ENCODE data around the gene NTSR1. TPM values are rescaled to one million over a fixed set of nuclear protein-coding genes. Genes with fewer than 3 reads are reported as not detected.

The NTSR1 gene
- total and polyA plus RNA-seq, 5 donors, result 0.06 TPM; not detected in 4

DNA sequence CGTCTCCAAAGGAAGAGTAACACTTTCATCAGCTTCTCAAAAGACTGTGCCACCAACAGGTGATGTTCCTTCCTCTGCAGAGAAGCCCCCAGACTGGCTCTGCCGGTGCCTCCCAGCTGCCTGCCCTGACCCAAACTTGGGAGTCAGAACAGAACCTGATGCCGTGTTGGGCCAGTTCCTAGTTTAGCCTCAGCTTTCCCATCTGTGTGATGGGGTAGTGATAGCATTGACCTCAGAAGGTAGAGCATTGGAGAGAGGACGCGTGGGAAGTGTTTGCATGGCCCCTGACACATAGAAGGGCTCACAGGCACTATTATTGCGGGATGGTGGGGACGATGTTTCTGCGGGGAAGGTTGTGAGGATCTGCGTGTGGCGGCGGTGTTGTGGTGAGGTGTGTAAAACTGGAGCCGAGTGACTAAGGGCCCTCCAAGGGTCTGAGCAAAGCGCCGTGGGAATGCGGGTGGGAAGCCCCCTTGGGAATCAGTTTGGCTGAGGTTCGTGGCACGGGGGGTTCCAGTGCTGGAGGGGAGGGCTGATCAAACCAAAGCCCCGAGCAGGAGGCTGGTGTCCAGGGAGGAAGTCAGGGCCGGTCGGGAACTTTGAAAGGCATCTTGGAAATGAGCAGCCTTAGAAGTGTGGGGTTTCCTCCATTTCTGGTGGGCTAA lies 1.7 kb downstream of the NTSR1 start:
- H3K9me3 ChIP-seq (ENCODE audit: control insufficient read depth, low read length), result no peaks in the 10 kb centered on the region
- ATAC-seq (no peak), DNase-seq (peak in 2 of 3 donors; percentile 27 to 30)
- 73% methylated on average over 20 of the region's 20 CpGs for WGBS
- no peak overlapping the region for H3K27ac ChIP-seq (ENCODE audit: low read length)
- H3K27me3 ChIP-seq (ENCODE audit: control insufficient read depth, insufficient read depth), result no peaks in the 10 kb centered on the region
- H3K4me1 ChIP-seq (ENCODE audit: control insufficient read depth, insufficient read depth, low read length), result no peaks in the 10 kb centered on the region
- no peak overlapping the region for H3K4me3 ChIP-seq (ENCODE audit: low read length)
- intact Hi-C loops (cut with DNase I), result no loop called here

GRCh38 chr20:62710886-62711702 lies 2.5 kb downstream of the NTSR1 start:
- intact Hi-C loops (cut with DNase I), result no loop called here
- Histone ChIP-seq H3K4me1 (ENCODE audit: control insufficient read depth, insufficient read depth, low read length) (no peaks in the 10 kb centered on the region), H3K9me3 (ENCODE audit: control insufficient read depth, low read length) (no peaks in the 10 kb centered on the region), H3K27me3 (ENCODE audit: control insufficient read depth, insufficient read depth) (no peaks in the 10 kb centered on the region), H3K4me3 (ENCODE audit: low read length) (no peak overlapping the region), H3K27ac (ENCODE audit: low read length) (no peak overlapping the region)
- DNase-seq (peak in 2 of 3 donors; percentile 42 to 46), ATAC-seq (no peak)
- 56% methylated on average over 23 of the region's 23 CpGs for WGBS

GRCh38 chr20:62711703-62712101 lies 3.1 kb downstream of the NTSR1 start:
- DNase-seq (peak in 2 of 3 donors; percentile 52 to 65), ATAC-seq (peak in 1 of 2 donors; percentile 8)
- Histone ChIP-seq H3K27me3 (ENCODE audit: control insufficient read depth, insufficient read depth) (no peaks in the 10 kb centered on the region), H3K27ac (ENCODE audit: low read length) (no peak overlapping the region), H3K4me1 (ENCODE audit: control insufficient read depth, insufficient read depth, low read length) (no peaks in the 10 kb centered on the region), H3K4me3 (ENCODE audit: low read length) (no peak overlapping the region), H3K9me3 (ENCODE audit: control insufficient read depth, low read length) (no peaks in the 10 kb centered on the region)
- WGBS, result 48% methylated on average over 23 of the region's 23 CpGs
- intact Hi-C loops (cut with DNase I), result no loop called here

GRCh38 chr20:62712606-62713005 lies 4.0 kb downstream of the NTSR1 start:
- H3K9me3 ChIP-seq (ENCODE audit: control insufficient read depth, low read length), result no peaks in the 10 kb centered on the region
- ATAC-seq (no peak), DNase-seq (peak in 2 of 3 donors; percentile 19 to 23)
- H3K27me3 ChIP-seq (ENCODE audit: control insufficient read depth, insufficient read depth), result no peaks in the 10 kb centered on the region
- no peak overlapping the region for H3K27ac ChIP-seq (ENCODE audit: low read length)
- H3K4me1 ChIP-seq (ENCODE audit: control insufficient read depth, insufficient read depth, low read length), result no peaks in the 10 kb centered on the region
- 77% methylated on average over 8 of the region's 8 CpGs for WGBS
- intact Hi-C loops (cut with DNase I), result no loop called here
- H3K4me3 ChIP-seq (ENCODE audit: low read length), result no peak overlapping the region

DNA sequence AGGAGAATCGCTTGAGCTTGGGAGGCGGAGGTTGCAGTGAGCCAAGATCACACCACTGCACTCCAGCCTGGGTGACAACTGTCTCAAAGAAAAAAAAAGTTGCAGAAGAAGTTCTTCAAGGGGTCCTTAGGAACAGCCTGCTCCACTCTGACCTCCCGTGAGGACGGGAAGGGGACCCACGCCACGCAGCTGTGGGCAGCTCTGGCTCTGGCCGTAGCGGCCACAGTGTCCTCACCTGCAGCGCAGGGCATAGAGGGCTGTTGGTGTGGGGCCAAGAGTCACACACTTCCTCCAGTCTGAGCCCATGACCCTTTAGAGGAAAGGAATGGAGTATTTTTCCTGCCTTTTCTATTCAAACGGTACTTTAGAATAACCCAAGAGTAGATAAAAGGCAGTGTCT lies 5.4 kb downstream of the NTSR1 start:
- Histone ChIP-seq H3K27ac (ENCODE audit: low read length) (no peak overlapping the region), H3K9me3 (ENCODE audit: control insufficient read depth, low read length) (no peaks in the 10 kb centered on the region), H3K4me3 (ENCODE audit: low read length) (no peak overlapping the region), H3K4me1 (ENCODE audit: control insufficient read depth, insufficient read depth, low read length) (no peaks in the 10 kb centered on the region), H3K27me3 (ENCODE audit: control insufficient read depth, insufficient read depth) (no peaks in the 10 kb centered on the region)
- DNase-seq (peak in 1 of 3 donors; percentile 15), ATAC-seq (no peak)
- intact Hi-C loops (cut with DNase I), result no loop called here
- WGBS, result 89% methylated on average over 10 of the region's 10 CpGs

DNA sequence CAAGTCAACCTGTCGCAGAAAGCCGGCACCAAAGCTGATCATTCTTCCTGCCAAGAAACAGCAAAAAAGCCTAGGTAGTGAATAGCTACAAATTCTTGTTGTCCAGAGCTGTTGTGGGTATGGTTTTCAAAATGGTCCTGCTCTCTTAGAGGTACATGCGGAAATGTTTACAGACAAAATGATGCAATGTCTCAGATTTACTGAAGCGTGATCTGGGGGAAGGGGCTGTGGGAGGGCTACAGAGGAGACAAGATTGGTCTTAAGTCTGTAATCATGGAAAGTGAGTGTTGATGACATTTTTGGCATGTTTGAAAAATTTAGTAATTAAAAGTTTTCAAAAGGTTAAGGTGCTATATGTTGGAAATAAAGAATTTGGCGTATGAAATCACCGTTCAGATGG lies 6.2 kb downstream of the NTSR1 start:
- Histone ChIP-seq H3K4me1 (ENCODE audit: control insufficient read depth, insufficient read depth, low read length) (no peaks in the 10 kb centered on the region), H3K9me3 (ENCODE audit: control insufficient read depth, low read length) (no peaks in the 10 kb centered on the region), H3K27ac (ENCODE audit: low read length) (no peak overlapping the region), H3K27me3 (ENCODE audit: control insufficient read depth, insufficient read depth) (no peaks in the 10 kb centered on the region), H3K4me3 (ENCODE audit: low read length) (no peak overlapping the region)
- ATAC-seq (no peak), DNase-seq (peak in 1 of 3 donors; percentile 5)
- 87% methylated on average over 6 of the region's 6 CpGs for WGBS
- intact Hi-C loops (cut with DNase I), result no loop called here

GRCh38 chr20:62715201-62715600 lies 6.6 kb downstream of the NTSR1 start:
- no peaks in the 10 kb centered on the region for H3K4me1 ChIP-seq (ENCODE audit: control insufficient read depth, insufficient read depth, low read length)
- H3K4me3 ChIP-seq (ENCODE audit: low read length), result no peak overlapping the region
- DNase-seq (peak in 1 of 3 donors; percentile 41), ATAC-seq (no peak)
- WGBS, result 83% methylated on average over 10 of the region's 10 CpGs
- no peak overlapping the region for H3K27ac ChIP-seq (ENCODE audit: low read length)
- no peaks in the 10 kb centered on the region for H3K27me3 ChIP-seq (ENCODE audit: control insufficient read depth, insufficient read depth)
- no peaks in the 10 kb centered on the region for H3K9me3 ChIP-seq (ENCODE audit: control insufficient read depth, low read length)
- intact Hi-C loops (cut with DNase I), result no loop called here

GRCh38 chr20:62716198-62716940 lies 7.7 kb downstream of the NTSR1 start:
- H3K4me3 ChIP-seq (ENCODE audit: low read length), result no peak overlapping the region
- 67% methylated on average over 30 of the region's 30 CpGs for WGBS

GRCh38 chr20:62716941-62717310 lies 8.3 kb downstream of the NTSR1 start:
- H3K4me3 ChIP-seq (ENCODE audit: low read length), result no peak overlapping the region
- intact Hi-C loops (cut with DNase I), result no loop called here
- ATAC-seq (no peak), DNase-seq (peak in 1 of 3 donors; percentile 39)
- H3K9me3 ChIP-seq (ENCODE audit: control insufficient read depth, low read length), result no peaks in the 10 kb centered on the region
- WGBS, result 90% methylated on average over 11 of the region's 11 CpGs
- H3K4me1 ChIP-seq (ENCODE audit: control insufficient read depth, insufficient read depth, low read length), result no peaks in the 10 kb centered on the region
- no peaks in the 10 kb centered on the region for H3K27me3 ChIP-seq (ENCODE audit: control insufficient read depth, insufficient read depth)
- H3K27ac ChIP-seq (ENCODE audit: low read length), result no peak overlapping the region

More at GRCh38 chr20:62716198-62716940, 7.7 kb downstream of the NTSR1 start:
- DNase-seq (peak in 1 of 3 donors; percentile 42), ATAC-seq (no peak)
- H3K27me3 ChIP-seq (ENCODE audit: control insufficient read depth, insufficient read depth), result no peaks in the 10 kb centered on the region
- H3K27ac ChIP-seq (ENCODE audit: low read length), result no peak overlapping the region
- no peaks in the 10 kb centered on the region for H3K9me3 ChIP-seq (ENCODE audit: control insufficient read depth, low read length)
- H3K4me1 ChIP-seq (ENCODE audit: control insufficient read depth, insufficient read depth, low read length), result no peaks in the 10 kb centered on the region
- intact Hi-C loops (cut with DNase I), result no loop called here

DNA sequence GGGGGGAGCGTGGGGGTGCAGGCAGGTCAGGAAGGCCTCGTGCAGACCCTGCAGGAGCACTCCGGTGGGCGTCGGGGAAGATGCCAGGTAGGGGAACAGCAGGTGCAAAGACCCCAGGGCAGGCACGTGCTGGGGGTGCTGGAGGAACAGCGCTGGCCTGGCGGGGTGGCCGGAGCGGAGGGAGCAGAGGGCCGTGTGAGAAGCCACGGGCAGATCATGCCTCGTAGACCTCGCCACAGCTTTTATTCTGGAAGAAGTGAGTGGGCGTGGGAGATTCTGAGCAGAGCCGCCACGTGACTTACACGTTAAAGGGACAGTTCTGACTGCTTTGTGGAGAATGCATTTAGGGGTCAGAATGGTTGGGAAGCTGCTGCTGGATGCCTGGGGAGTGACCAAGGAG lies 9.3 kb downstream of the NTSR1 start:
- H3K27me3 ChIP-seq (ENCODE audit: control insufficient read depth, insufficient read depth), result no peaks in the 10 kb centered on the region
- H3K9me3 ChIP-seq (ENCODE audit: control insufficient read depth, low read length), result no peaks in the 10 kb centered on the region
- no peak overlapping the region for H3K4me3 ChIP-seq (ENCODE audit: low read length)
- DNase-seq (peak in 2 of 3 donors; percentile 29 to 38), ATAC-seq (no peak)
- intact Hi-C loops (cut with DNase I), result no loop called here
- 57% methylated on average over 18 of the region's 18 CpGs for WGBS
- H3K27ac ChIP-seq (ENCODE audit: low read length), result no peak overlapping the region
- H3K4me1 ChIP-seq (ENCODE audit: control insufficient read depth, insufficient read depth, low read length), result no peaks in the 10 kb centered on the region

GRCh38 chr20:62718546-62718945 lies 9.9 kb downstream of the NTSR1 start:
- DNase-seq (peak in 1 of 3 donors; percentile 10), ATAC-seq (no peak)
- no peak overlapping the region for H3K27ac ChIP-seq (ENCODE audit: low read length)
- H3K4me3 ChIP-seq (ENCODE audit: low read length), result no peak overlapping the region
- no peaks in the 10 kb centered on the region for H3K9me3 ChIP-seq (ENCODE audit: control insufficient read depth, low read length)
- no peaks in the 10 kb centered on the region for H3K4me1 ChIP-seq (ENCODE audit: control insufficient read depth, insufficient read depth, low read length)
- H3K27me3 ChIP-seq (ENCODE audit: control insufficient read depth, insufficient read depth), result no peaks in the 10 kb centered on the region
- intact Hi-C loops (cut with DNase I), result no loop called here
- WGBS, result 65% methylated on average over 12 of the region's 12 CpGs

Measured in right cardiac atrium (tissue), 5 donors.